Fibroblast of mammary gland (primary cell): ENCODE results near the gene PLEKHA7.

Source experiments
- DNase-seq: peaks from one replicate; pipeline ENCODE4 v3.0.0-alpha.2; 2010; ENCODE audit warnings: low read depth
- H3K4me3 ChIP-seq: 2 replicates; pipeline ENCODE4 v1.5.1; 2011; ENCODE audit warnings: low read depth, mild to moderate bottlenecking, low read length, moderate library complexity; ENCODE audit not compliant: control insufficient read depth
- TF ChIP-seq, protein P1 (sequence below): conservative IDR thresholded peaks from 2 replicates; pipeline ENCODE4 v1.5.1; 2011; ENCODE audit warnings: low read depth, low read length, inconsistent platforms; ENCODE audit not compliant: control insufficient read depth, insufficient read depth

The PLEKHA7 gene

DNA sequence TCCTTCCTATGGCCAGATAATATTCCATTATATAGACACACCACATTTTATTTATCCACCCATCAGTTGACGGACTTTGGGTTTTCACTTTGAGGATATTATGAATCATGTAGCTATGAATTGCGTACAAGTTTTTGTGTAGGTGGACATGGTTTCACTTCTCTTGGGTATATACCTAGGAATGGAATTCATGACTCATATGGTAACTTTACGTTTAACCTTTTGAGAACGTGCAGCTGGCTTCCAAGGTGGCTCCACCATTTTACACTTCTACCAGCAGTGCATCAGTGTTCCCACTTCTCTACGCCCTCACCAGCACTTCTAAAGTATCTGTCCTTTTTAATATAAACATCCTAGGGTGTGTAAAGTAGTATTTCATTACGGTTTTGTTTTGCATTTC, 112.0 kb downstream of the PLEKHA7 start:
- TF ChIP-seq, protein P1, sequence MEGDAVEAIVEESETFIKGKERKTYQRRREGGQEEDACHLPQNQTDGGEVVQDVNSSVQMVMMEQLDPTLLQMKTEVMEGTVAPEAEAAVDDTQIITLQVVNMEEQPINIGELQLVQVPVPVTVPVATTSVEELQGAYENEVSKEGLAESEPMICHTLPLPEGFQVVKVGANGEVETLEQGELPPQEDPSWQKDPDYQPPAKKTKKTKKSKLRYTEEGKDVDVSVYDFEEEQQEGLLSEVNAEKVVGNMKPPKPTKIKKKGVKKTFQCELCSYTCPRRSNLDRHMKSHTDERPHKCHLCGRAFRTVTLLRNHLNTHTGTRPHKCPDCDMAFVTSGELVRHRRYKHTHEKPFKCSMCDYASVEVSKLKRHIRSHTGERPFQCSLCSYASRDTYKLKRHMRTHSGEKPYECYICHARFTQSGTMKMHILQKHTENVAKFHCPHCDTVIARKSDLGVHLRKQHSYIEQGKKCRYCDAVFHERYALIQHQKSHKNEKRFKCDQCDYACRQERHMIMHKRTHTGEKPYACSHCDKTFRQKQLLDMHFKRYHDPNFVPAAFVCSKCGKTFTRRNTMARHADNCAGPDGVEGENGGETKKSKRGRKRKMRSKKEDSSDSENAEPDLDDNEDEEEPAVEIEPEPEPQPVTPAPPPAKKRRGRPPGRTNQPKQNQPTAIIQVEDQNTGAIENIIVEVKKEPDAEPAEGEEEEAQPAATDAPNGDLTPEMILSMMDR, result no peak
- H3K4me3 ChIP-seq, result no peak overlapping the region
- DNase-seq, result no peak

DNA sequence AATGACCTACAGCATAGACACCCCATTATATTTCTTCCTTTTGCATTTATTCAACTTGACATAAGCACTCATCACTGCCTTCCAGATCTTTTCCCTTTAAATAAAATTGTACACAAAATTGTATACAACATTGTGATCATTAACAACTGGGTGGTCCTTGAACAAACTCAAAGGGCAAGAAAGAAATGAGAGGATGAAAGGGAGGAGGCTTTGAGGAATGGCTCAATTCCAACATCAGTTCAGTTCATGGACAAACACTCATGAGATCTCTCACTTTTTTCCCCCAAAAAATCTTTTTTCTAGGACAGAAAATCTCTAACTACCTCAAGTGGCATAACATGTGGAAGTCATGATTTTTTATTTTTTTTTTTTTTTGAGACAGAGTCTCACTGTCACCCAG, 113.7 kb downstream of the PLEKHA7 start:
- DNase-seq, result no peak
- TF ChIP-seq, protein P1, result no peak
- H3K4me3 ChIP-seq, result no peak overlapping the region

DNA sequence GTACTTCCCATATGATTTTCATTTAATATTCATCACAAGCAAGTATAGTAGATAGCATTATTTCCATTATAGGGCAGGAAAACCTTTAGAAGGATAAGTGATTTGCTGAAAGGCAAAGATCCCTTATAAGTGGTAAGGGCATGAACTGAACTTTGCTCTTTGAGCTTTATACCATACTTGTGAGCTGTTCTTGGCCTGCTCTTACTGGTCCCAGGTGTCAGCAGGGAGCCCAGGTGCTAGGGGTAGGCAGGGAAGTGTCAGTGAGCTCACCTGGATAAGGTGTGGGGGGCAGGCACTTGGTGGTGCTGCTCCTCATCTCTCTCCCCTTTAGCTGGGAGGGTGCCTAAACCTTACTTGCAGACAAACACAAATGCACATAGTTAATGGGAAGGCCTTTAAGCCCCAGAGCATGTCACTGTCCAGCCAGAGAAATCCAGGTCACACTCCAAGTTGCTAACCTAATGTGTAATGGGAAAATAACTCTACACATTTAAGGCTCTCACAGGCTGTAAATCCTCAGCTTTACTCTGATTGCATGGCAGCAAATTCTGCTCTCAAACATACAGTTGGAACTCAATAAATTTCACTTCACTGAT, 114.4 kb downstream of the PLEKHA7 start:
- TF ChIP-seq, protein P1, result no peak
- no peak overlapping the region for H3K4me3 ChIP-seq
- no peak for DNase-seq

DNA sequence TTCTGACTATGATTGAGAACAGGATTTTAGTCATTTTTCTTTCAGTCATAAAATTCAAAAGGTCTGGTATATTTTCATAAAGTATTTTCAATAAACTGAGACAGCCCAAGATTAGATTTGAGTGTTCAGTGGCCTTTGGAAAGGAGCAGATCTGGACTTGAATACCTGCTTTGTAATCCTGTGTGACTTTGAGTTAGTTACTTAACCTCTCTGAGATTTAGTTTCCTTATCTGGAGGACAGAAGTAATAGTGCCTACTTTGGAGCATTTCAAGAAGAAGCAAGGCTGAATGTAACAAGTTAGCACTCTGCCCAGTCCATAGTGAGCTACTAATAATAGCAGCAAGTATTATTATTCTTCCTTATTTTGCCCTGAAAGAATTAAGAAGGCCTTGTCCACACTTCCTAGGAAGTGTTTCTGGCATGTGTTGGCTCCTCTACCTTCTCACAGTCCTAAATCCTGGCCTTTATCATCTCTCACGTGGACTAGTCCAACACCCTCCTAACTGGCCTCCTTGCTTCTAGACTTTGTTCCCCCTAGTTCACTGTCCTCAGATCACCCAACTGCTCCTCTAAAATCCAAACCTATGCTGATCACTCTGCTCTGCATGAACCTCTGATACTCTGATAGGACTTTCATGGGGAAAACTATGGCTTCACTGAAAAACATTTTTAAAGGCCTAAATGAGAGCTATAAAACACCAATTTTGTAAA, 115.8 kb downstream of the PLEKHA7 start:
- TF ChIP-seq, protein P1, result no peak
- DNase-seq, result no peak
- no peak overlapping the region for H3K4me3 ChIP-seq

DNA sequence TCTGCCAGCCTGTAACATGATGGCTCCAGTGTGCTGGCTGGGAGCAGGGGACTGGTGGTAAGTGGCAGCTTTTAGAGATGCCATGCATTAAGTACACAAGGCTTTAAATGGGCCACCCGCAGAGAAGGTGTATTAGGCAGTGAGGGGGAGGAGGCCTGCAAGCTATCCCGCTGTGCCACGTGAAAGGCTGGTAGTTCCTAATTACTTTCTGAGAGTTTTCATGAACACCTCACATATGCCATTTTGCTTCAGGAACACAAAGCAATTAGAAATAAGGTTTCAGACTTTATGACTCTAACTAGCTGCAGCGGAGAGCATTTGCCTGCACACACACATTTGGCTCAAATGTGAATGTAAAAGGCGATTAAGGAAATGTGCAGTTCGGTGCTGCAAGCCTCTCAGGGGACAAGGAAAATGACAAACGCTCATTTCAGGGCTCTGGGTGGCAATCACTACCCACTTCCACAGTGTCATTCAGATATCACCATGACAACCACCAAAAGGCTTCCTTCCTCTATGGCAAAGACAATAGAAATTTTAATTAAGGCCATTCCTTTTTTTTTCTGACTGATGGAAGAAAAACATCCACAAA, 116.6 kb downstream of the PLEKHA7 start:
- TF ChIP-seq, protein P1, result no peak
- H3K4me3 ChIP-seq, result no peak overlapping the region
- DNase-seq, result no peak

DNA sequence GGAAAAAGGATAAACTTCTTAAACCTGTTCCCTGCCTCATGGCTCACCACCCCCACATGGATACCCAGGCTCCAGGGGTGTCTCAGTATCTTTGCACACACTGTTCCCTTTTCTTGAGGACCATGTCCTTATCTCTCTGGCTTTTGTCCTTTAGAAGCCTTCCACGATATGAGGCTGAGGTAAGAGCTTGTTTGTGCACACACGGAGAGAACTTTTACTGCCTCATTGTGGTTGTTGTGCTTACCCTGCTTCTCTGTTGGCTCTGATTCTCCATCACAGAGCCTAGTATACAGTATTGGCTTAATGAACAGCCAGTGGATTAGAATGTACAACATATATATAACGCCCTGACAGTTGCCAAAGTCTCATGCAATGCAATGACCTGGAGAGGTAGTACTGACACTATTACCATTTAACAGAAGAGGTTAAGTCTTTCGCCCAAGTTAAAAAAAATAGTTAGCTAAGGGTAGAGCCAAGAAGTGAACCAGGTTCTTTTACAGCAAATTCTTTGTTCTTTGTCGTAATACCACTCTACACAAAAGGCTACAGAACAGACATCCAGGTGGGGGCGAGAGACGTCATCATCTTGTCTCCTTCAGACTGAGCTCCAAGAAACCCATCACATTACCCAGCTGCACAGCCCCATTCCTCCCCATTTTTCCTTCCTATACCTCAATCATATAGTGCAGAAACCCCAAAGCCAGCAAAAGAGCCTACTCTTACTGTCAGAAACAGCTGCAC, 117.3 kb downstream of the PLEKHA7 start:
- no peak overlapping the region for H3K4me3 ChIP-seq
- TF ChIP-seq, protein P1, result no peak
- no peak for DNase-seq
